ENCODE results near the gene NOTCH1.

The NOTCH1 gene

GRCh38 chr9:136545965-136546696 lies at the start of gene NOTCH1:
Gene NOTCH1, minus strand, starts transcription at chr9:136546048. Its CDS starts 262 bp downstream, at chr9:136545786.
- H3K9me3 Mint-ChIP-seq: no peaks in the 10 kb centered on the region
- peak within 1 kb of the TSS; percentile 93 for H3K4me3 Mint-ChIP-seq
- H3K27me3 Mint-ChIP-seq: no peaks in the 10 kb centered on the region
- peaks cover 37% of the 10 kb centered on the region for H3K36me3 Mint-ChIP-seq (ENCODE audit: low read depth)
- H3K4me1 Mint-ChIP-seq (ENCODE audit: low read depth): peaks cover 38% of the 10 kb centered on the region
- H3K27ac Mint-ChIP-seq: peak within 1 kb of the TSS; percentile 94
- peak; percentile 93 for DNase-seq

GRCh38 chr9:136594492-136594891 lies 48.6 kb upstream of the NOTCH1 start:
- Mint-ChIP-seq H3K4me1 (ENCODE audit: low read depth) (no peaks in the 10 kb centered on the region), H3K27me3 (peaks cover 9% of the 10 kb centered on the region), H3K4me3 (no peak overlapping the region), H3K27ac (no peak overlapping the region), H3K36me3 (ENCODE audit: low read depth) (no peaks in the 10 kb centered on the region), H3K9me3 (no peaks in the 10 kb centered on the region)
- DNase-seq: no peak

GRCh38 chr9:136593581-136593980 lies 47.7 kb upstream of the NOTCH1 start:
- Mint-ChIP-seq H3K27ac (no peak overlapping the region), H3K9me3 (no peaks in the 10 kb centered on the region)

GRCh38 chr9:136592666-136593065 lies 46.8 kb upstream of the NOTCH1 start:
- Mint-ChIP-seq H3K36me3 (ENCODE audit: low read depth) (no peaks in the 10 kb centered on the region), H3K27me3 (peaks cover 4% of the 10 kb centered on the region)
- no peak for DNase-seq

More at GRCh38 chr9:136593581-136593980, 47.7 kb upstream of the NOTCH1 start:
- H3K36me3 Mint-ChIP-seq (ENCODE audit: low read depth): no peaks in the 10 kb centered on the region
- H3K4me1 Mint-ChIP-seq (ENCODE audit: low read depth): peaks cover 8% of the 10 kb centered on the region
- DNase-seq: no peak
- H3K27me3 Mint-ChIP-seq: peaks cover 6% of the 10 kb centered on the region
- no peak overlapping the region for H3K4me3 Mint-ChIP-seq

GRCh38 chr9:136590821-136591752 lies 45.2 kb upstream of the NOTCH1 start:
- H3K36me3 Mint-ChIP-seq (ENCODE audit: low read depth): no peaks in the 10 kb centered on the region
- H3K4me3 Mint-ChIP-seq: no peak overlapping the region
- H3K9me3 Mint-ChIP-seq: no peaks in the 10 kb centered on the region
- H3K27me3 Mint-ChIP-seq: peaks cover 4% of the 10 kb centered on the region
- no peak for DNase-seq
- H3K27ac Mint-ChIP-seq: no peak overlapping the region
- H3K4me1 Mint-ChIP-seq (ENCODE audit: low read depth): peaks cover 14% of the 10 kb centered on the region

More at GRCh38 chr9:136592666-136593065, 46.8 kb upstream of the NOTCH1 start:
- Mint-ChIP-seq H3K9me3 (no peaks in the 10 kb centered on the region), H3K4me3 (no peak overlapping the region), H3K4me1 (ENCODE audit: low read depth) (peaks cover 14% of the 10 kb centered on the region), H3K27ac (no peak overlapping the region)

- no peaks in the 10 kb centered on the region for H3K9me3 Mint-ChIP-seq
- H3K27me3 Mint-ChIP-seq: no peaks in the 10 kb centered on the region
Measured at GRCh38 chr9:136589766-136590763, 44.2 kb upstream of the NOTCH1 start.

GRCh38 chr9:136588663-136589464 lies 43.0 kb upstream of the NOTCH1 start:
- H3K27me3 Mint-ChIP-seq: no peaks in the 10 kb centered on the region
- peak overlapping the region; percentile 4 for H3K4me3 Mint-ChIP-seq
- peaks cover 14% of the 10 kb centered on the region for H3K4me1 Mint-ChIP-seq (ENCODE audit: low read depth)
- DNase-seq: peak; percentile 42
- H3K36me3 Mint-ChIP-seq (ENCODE audit: low read depth): no peaks in the 10 kb centered on the region
- peak overlapping the region; percentile 59 for H3K27ac Mint-ChIP-seq
- no peaks in the 10 kb centered on the region for H3K9me3 Mint-ChIP-seq

More at GRCh38 chr9:136589766-136590763, 44.2 kb upstream of the NOTCH1 start:
- Mint-ChIP-seq H3K36me3 (ENCODE audit: low read depth) (no peaks in the 10 kb centered on the region), H3K27ac (no peak overlapping the region), H3K4me1 (ENCODE audit: low read depth) (peaks cover 14% of the 10 kb centered on the region), H3K4me3 (no peak overlapping the region)
- DNase-seq: no peak

GRCh38 chr9:136587944-136588662 lies 42.3 kb upstream of the NOTCH1 start:
- Mint-ChIP-seq H3K9me3 (no peaks in the 10 kb centered on the region), H3K27ac (peak overlapping the region; percentile 59), H3K4me3 (peak overlapping the region; percentile 4), H3K27me3 (no peaks in the 10 kb centered on the region), H3K4me1 (ENCODE audit: low read depth) (peaks cover 14% of the 10 kb centered on the region), H3K36me3 (ENCODE audit: low read depth) (no peaks in the 10 kb centered on the region)
- DNase-seq: no peak

GRCh38 chr9:136587145-136587943 lies 41.5 kb upstream of the NOTCH1 start:
- no peak for DNase-seq
- no peak overlapping the region for H3K27ac Mint-ChIP-seq
- H3K9me3 Mint-ChIP-seq: no peaks in the 10 kb centered on the region

GRCh38 chr9:136586391-136586953 lies 40.6 kb upstream of the NOTCH1 start:
- no peak for DNase-seq
- Mint-ChIP-seq H3K27me3 (no peaks in the 10 kb centered on the region), H3K27ac (no peak overlapping the region), H3K4me1 (ENCODE audit: low read depth) (peaks cover 14% of the 10 kb centered on the region), H3K9me3 (no peaks in the 10 kb centered on the region), H3K36me3 (ENCODE audit: low read depth) (no peaks in the 10 kb centered on the region), H3K4me3 (no peak overlapping the region)

More at GRCh38 chr9:136587145-136587943, 41.5 kb upstream of the NOTCH1 start:
- no peaks in the 10 kb centered on the region for H3K27me3 Mint-ChIP-seq
- H3K36me3 Mint-ChIP-seq (ENCODE audit: low read depth): no peaks in the 10 kb centered on the region
- H3K4me3 Mint-ChIP-seq: no peak overlapping the region
- peaks cover 14% of the 10 kb centered on the region for H3K4me1 Mint-ChIP-seq (ENCODE audit: low read depth)

- H3K27ac Mint-ChIP-seq: no peak overlapping the region
Measured at GRCh38 chr9:136585531-136586120, 39.8 kb upstream of the NOTCH1 start.

GRCh38 chr9:136584934-136585333 lies 39.1 kb upstream of the NOTCH1 start:
- peaks cover 14% of the 10 kb centered on the region for H3K4me1 Mint-ChIP-seq (ENCODE audit: low read depth)
- no peaks in the 10 kb centered on the region for H3K9me3 Mint-ChIP-seq
- no peaks in the 10 kb centered on the region for H3K27me3 Mint-ChIP-seq
- no peak overlapping the region for H3K4me3 Mint-ChIP-seq
- no peak for DNase-seq
- H3K27ac Mint-ChIP-seq: no peak overlapping the region
- H3K36me3 Mint-ChIP-seq (ENCODE audit: low read depth): no peaks in the 10 kb centered on the region

More at GRCh38 chr9:136585531-136586120, 39.8 kb upstream of the NOTCH1 start:
- Mint-ChIP-seq H3K4me1 (ENCODE audit: low read depth) (peaks cover 14% of the 10 kb centered on the region), H3K4me3 (no peak overlapping the region), H3K27me3 (no peaks in the 10 kb centered on the region), H3K36me3 (ENCODE audit: low read depth) (no peaks in the 10 kb centered on the region), H3K9me3 (no peaks in the 10 kb centered on the region)
- DNase-seq: no peak
